ENCODE data around the gene PODNL1. TPM values are rescaled to one million over a fixed set of nuclear protein-coding genes. Genes with fewer than 3 reads are reported as not detected.

The PODNL1 gene
- total RNA-seq, 2 donors from 2014 or later, result 1.1 to 1.4 TPM

GRCh38 chr19:13881692-13882418, 56.4 kb downstream of the PODNL1 start:
- DNase-seq, result no peak
- peak in 1 of 2 donors; percentile 3 for ATAC-seq
- intact Hi-C loops (cut with DNase I), result loop anchor here (2.0 to 5.0 kb wide), 3 partner anchors 75 to 193 kb away; partner anchors contain the start of gene MISP3 (in 1 of the 2)

GRCh38 chr19:13881251-13881691, 56.9 kb downstream of the PODNL1 start:
- ATAC-seq, result peak in 1 of 2 donors; percentile 6
- intact Hi-C loops (cut with DNase I), result loop anchor here (2.0 to 5.0 kb wide), 3 partner anchors 76 to 194 kb away; partner anchors contain the start of gene MISP3 (in 1 of the 2)
- no peak for DNase-seq

Other genes starting within 250 kb of the PODNL1 start
- gene MRI1, start 173.9 kb downstream of the PODNL1 start, total RNA-seq, result 10 to 100 TPM; 15.8 to 16.4 TPM
- 10 to 100 TPM; 82.6 to 83.2 TPM for gene C19orf53, start 164.0 kb downstream of the PODNL1 start, total RNA-seq
- gene ZSWIM4, start 143.0 kb downstream of the PODNL1 start, total RNA-seq, result 1 to 10 TPM; 3.4 to 7.3 TPM
- 1 to 10 TPM; 1.0 to 1.2 TPM for gene NANOS3, start 61.3 kb downstream of the PODNL1 start, total RNA-seq
- gene BRME1, start 32.3 kb downstream of the PODNL1 start, total RNA-seq, result 1 to 10 TPM in 1 of 2 donors, under 1 TPM in 1; 0.62 to 1.1 TPM
- 10 to 100 TPM; 19.4 to 20.5 TPM for gene CC2D1A, start 32.2 kb downstream of the PODNL1 start, total RNA-seq
- 10 to 100 TPM; 17.1 to 19.2 TPM for gene DCAF15, start 14.1 kb upstream of the PODNL1 start, total RNA-seq
- 10 to 100 TPM; 11.0 to 12.3 TPM for gene RFX1, start 67.9 kb upstream of the PODNL1 start, total RNA-seq
- not detected for gene RLN3, start 89.7 kb upstream of the PODNL1 start, total RNA-seq
- gene IL27RA, start 93.3 kb upstream of the PODNL1 start, total RNA-seq, result 1 to 10 TPM; 4.7 to 6.2 TPM
- gene PALM3, start 123.7 kb upstream of the PODNL1 start, total RNA-seq, result under 1 TPM; 0.50 to 0.88 TPM
- gene MISP3, start 134.4 kb upstream of the PODNL1 start, total RNA-seq, result 1 to 10 TPM; 4.6 to 5.7 TPM
- gene C19orf67, start 147.4 kb upstream of the PODNL1 start, total RNA-seq, result not detected
- gene SAMD1, start 152.3 kb upstream of the PODNL1 start, total RNA-seq, result 10 to 100 TPM; 33.4 to 39.1 TPM
- 100 to 1,000 TPM; 348 to 418 TPM for gene PRKACA, start 179.3 kb upstream of the PODNL1 start, total RNA-seq
- 1 to 10 TPM in 1 of 2 donors, under 1 TPM in 1; 0.92 to 3.0 TPM for gene ASF1B, start 198.2 kb upstream of the PODNL1 start, total RNA-seq

Data from left cardiac atrium (tissue), 4 donors.